ENCODE measurements around the gene CDC42BPA. TPM values are rescaled to one million over a fixed set of nuclear protein-coding genes. Genes with fewer than 3 reads are reported as not detected.

The CDC42BPA gene
- total and polyA plus RNA-seq, 11 donors, result 9.8 to 33.8 (median 29.7) TPM

Other genes starting within 250 kb of the CDC42BPA start
- 1 to 10 TPM; 2.2 to 6.0 (median 3.3) TPM for gene ZNF678, start 245.1 kb upstream of the CDC42BPA start, total RNA-seq
- 1 to 10 TPM in 1 of 2 donors, under 1 TPM in 1; 0.99 to 2.2 TPM for gene ZNF678, start 245.1 kb upstream of the CDC42BPA start, polyA plus RNA-seq